D721Med (cell line): Measurements from ENCODE around the gene LMNTD2.

Experiments used
- DNase-seq: peaks from one replicate; pipeline ENCODE4 v3.0.0; 2011; ENCODE audit warnings: low spot score; ENCODE audit not compliant: insufficient read length
- FAIRE-seq: peaks from 2 replicates; lab custom pipeline; 2011; peaks lifted over from hg19 to GRCh38; lab: Jason Lieb, UNC
- TF ChIP-seq, protein P1 (sequence below): IDR thresholded peaks from 2 replicates; pipeline ENCODE4 v1.5.1; 2012; ENCODE audit warnings: mild to moderate bottlenecking, control low read depth; ENCODE audit not compliant: insufficient read depth; ENCODE audit errors: missing control alignments

The LMNTD2 gene

DNA sequence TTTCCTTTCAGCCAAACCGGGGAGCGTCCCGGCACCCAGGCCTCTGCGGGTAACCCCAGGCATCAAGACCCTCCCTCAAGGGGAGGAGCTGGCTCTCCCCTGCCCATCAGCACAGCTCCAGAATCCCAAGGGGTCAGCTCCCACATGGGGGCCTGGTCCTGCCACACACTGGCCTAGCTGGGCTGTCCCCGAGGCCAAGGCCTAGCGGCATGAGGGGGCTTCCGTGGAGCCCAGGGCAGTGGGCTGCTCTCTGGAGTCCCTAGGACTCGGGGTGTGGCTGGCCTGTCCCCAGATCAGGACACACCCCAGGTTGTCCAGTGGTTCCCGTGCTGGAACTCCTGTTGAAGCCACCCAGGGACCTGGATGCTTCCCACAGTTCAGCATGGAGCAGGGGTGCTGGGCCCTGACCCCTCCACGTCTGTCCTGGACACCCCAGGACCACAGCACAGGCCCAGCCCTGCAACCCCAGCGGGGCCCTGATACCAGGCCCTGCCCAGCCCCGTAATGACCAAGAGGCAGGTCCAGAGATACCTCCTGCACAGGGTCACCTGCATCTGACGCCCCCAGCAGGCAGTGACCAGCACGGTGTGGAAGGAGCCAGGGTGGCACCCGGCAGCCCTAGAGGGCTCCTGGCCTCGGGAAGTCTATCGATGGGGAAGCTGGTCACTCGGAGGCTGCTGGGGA is 30.7 kb downstream of the LMNTD2 start:
- TF ChIP-seq, protein P1, sequence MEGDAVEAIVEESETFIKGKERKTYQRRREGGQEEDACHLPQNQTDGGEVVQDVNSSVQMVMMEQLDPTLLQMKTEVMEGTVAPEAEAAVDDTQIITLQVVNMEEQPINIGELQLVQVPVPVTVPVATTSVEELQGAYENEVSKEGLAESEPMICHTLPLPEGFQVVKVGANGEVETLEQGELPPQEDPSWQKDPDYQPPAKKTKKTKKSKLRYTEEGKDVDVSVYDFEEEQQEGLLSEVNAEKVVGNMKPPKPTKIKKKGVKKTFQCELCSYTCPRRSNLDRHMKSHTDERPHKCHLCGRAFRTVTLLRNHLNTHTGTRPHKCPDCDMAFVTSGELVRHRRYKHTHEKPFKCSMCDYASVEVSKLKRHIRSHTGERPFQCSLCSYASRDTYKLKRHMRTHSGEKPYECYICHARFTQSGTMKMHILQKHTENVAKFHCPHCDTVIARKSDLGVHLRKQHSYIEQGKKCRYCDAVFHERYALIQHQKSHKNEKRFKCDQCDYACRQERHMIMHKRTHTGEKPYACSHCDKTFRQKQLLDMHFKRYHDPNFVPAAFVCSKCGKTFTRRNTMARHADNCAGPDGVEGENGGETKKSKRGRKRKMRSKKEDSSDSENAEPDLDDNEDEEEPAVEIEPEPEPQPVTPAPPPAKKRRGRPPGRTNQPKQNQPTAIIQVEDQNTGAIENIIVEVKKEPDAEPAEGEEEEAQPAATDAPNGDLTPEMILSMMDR, result no peak
- DNase-seq, result no peak
- FAIRE-seq, result no peak

DNA sequence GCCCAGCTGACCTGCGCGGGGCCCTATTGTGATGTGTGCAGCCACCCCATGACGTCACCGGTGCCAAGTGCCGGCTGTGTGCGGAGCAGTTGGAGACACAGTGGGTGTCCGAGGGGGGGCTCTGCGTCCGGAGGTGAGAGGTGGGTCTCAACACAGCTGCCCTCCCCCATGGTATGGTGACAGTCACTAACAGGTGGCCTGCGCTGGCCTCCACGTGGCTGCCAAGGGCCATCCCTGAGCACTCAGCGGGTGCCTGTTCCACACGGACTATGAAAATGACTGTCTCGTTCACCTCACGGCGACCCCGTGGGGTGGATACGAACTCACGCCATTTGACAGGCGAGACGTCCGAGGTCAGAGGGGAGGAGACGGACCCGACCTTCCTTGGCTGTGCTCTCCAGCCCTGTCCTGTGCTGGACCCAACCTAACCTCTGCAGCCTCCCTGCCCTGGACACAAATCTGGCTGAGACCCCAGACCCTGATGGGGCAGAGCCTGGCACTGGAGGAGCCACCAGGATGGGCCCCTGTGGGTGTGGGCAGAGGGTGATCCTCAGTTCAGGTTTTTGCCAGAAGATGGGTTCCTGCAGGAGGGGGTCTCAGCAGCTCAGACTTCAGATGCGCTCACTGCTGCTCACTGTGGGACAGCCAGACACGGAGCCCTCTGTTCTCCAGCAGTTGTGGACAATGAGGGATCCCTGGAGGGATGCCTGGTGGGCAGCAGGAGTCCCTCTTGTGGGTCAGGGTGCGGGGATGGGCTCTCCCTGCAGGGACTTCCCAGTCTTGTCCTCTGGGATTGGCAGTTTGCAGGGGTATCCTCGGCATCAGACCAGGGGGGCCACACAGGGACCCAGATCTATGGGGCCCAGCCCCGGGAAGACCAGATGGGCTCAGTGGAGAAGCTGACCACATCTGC is 31.5 kb downstream of the LMNTD2 start:
- DNase-seq (no peak), FAIRE-seq (no peak)
- TF ChIP-seq, protein P1, result no peak

DNA sequence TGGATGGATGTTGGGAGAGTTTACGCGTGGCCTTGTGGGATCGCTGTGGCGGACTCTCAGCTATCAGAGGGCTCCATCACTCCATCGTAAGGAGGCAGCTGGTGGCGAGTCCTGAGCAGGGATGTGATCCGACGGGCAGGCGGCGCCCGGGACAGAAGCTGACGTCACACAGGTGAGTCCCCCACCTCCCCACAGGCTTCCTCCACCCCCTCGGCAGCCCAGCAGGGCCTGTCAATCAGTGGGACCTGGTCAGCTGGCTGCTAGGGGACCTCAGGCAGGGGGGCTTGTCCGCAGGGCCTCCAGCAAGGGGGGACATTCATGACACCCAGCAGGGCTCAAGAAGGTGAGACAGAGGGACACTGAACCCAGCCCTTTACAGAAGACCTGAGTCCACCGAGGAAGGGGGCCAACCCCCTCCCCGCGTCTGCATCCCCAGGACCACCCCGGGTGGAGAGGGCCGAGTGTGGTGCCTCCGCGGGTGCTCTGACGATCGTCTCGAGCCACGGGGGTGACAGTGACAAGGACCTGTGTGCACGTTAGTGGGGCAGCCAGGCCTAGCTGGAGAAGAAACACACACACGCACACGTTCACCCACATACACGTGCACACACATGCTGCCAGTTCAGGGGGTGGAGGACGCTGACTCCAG is 32.2 kb downstream of the LMNTD2 start:
- TF ChIP-seq, protein P1, result no peak
- no peak for FAIRE-seq
- no peak for DNase-seq

DNA sequence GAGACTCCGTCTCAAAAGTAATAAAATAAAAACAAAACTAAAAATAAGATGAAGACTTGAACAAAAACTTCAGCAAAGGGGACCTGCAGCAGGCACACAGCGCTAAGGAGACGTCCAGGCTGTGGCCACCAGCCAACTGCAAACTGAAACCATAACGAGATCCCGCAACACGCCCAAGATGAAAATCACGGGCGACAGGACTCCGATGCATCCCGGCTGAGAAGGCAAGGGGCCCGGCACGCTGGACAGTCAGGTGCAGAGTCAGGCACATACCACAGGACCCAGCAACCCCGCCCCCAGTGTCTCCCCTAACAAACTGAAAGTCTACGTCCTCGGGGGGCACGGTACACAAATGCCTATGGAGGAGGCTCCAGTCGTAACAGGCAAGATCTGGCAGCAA is 34.3 kb downstream of the LMNTD2 start:
- TF ChIP-seq, protein P1, result no peak
- FAIRE-seq (no peak), DNase-seq (no peak)

DNA sequence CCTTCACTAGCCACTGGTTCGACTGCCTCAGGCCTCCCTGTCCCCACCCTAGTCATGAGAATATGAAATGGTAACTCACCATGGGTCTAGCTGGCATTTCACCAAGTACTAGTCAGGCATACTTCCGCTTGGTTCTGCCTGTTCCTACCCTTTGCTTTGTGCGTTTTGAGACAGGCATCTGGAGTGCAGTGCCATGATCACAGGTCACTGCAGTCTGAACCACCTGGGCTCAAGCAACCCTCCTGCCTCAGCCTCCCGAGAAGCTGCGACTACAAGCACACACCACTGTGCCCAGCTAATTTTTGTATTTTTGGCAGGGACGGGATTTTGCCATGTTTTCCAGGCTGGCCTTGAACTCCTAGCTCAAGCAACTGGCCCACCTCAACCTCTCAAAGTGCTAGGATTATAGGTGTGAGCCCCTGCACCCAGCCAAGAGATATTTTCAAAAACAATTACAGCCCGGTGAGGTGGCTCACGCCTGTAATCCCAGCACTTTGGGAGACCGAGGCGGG is 39.3 kb downstream of the LMNTD2 start:
- no peak for FAIRE-seq

DNA sequence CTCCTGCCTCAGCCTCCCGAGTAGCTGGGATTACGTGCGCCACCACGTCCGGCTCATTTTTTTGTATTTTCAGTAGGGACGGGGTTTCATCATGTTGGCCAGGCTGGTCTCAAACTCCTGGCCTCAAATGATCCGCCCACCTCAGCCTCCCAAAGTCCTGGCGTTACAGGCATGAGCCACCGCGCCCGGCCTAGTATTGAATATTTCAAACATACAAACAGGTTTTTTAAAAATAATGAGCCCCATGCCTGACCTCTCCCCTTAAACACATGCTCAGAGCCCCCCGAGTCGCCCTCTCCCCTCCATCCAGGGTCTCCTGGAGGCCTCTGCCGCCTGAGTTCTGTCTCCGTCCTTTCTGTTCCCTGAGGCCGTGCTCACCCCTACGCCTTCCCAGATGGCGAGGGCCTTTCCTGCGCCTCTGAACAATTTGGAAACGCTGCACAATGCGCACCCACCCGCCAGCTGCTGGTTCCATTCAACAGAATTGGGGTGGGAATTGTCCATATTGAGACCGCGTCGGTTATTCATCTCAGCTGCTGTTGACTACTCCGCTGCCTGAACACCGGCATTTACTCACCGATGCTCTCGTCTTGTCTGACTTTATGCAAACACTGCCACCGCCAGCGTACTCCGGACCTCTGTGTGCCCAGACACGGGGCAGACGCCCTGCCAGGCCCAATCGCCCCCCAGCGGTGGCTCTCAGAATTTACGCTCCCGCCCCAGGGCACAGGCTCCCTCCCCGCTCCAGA is 39.9 kb downstream of the LMNTD2 start:
- TF ChIP-seq, protein P1, result no peak
- FAIRE-seq (no peak), DNase-seq (no peak)

More for the DNA sequence above, 39.3 kb downstream of the LMNTD2 start:
- TF ChIP-seq, protein P1, result no peak
- no peak for DNase-seq
